Measurements from ENCODE around the gene EIF3D. TPM values are rescaled to one million over a fixed set of nuclear protein-coding genes. Genes with fewer than 3 reads are reported as not detected.

The EIF3D gene
- total and polyA plus RNA-seq, 2 of the 13 experiments (the other 11 are each of a cell fraction or from before 2014, with no cell fraction given) = 118 to 274 TPM

DNA sequence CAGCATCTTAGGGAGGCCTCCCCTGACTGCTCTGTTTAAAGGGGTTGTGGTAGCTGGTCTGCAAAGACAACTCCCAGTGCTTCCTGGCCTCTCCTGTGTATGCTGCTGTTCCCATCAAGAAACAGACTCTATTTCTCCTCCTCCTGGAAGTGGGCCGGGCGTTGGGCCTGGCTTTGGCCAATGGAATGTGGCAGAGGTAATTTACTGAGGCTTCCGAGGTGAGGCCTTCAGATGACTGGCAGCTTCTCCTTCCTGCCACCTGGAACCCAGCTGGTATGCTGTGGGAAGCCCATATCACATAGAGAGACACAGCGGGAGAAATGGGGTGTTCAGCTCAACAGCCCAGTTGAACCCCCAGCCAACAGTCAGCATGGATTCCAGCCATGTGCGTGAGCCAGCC lies 25.1 kb upstream of the EIF3D start (continued):
- TF ChIP-seq RNF2 (conservative IDR thresholded peaks at IDR 0.05; ENCODE audit: low read depth) (no peak), HNF4A (CRISPR knock-in tag; IDR thresholded peaks at IDR 0.05) (no peak)
- TF ChIP-seq, protein P1, sequence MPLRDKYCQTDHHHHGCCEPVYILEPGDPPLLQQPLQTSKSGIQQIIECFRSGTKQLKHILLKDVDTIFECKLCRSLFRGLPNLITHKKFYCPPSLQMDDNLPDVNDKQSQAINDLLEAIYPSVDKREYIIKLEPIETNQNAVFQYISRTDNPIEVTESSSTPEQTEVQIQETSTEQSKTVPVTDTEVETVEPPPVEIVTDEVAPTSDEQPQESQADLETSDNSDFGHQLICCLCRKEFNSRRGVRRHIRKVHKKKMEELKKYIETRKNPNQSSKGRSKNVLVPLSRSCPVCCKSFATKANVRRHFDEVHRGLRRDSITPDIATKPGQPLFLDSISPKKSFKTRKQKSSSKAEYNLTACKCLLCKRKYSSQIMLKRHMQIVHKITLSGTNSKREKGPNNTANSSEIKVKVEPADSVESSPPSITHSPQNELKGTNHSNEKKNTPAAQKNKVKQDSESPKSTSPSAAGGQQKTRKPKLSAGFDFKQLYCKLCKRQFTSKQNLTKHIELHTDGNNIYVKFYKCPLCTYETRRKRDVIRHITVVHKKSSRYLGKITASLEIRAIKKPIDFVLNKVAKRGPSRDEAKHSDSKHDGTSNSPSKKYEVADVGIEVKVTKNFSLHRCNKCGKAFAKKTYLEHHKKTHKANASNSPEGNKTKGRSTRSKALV (CRISPR knock-in tag; IDR thresholded peaks at IDR 0.05) = no peak

DNA sequence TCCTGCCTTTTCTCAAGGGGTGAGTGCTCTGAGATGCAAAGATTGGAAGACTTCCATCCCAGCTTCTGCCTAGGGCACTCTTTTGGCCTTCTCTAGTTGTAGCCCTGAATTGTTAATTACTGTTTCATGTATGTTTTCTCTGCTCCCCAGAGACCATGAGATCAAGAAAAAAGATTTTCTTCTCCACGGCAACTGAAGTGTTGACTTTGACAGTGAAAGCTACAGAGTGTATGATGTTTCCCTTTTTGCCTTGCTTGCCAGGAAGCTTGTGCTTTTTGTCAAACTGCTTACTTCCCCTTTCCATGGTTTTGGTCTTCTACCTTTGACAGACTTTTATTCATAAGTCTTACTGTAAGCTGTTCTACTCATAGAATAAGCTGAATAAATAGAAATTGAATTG lies 23.3 kb upstream of the EIF3D start:
- WGBS (ENCODE audit: low lambda C conversion rate) = 5% methylated on average over 1 of the region's 1 CpG
- FAIRE-seq = no peak
- POLR2A ChIA-PET = no interaction called here

More for the DNA sequence above, 23.3 kb upstream of the EIF3D start:
- Histone ChIP-seq H3K27ac (ENCODE audit: extremely low read length, insufficient read depth, low read length) (no peak overlapping the region), H2AFZ (ENCODE audit: low read length) (no peak overlapping the region), H4K20me1 (ENCODE audit: insufficient read depth, low read length) (no peaks in the 10 kb centered on the region), H3K4me2 (ENCODE audit: low read depth, low read length) (no peak overlapping the region), H3K36me3 (replicated peaks in 1 of 2; ENCODE audit: control insufficient read depth in 1 of 2, insufficient read depth in 2 of 2, low read length in 2 of 2) (no peaks in the 10 kb centered on the region), H3K79me2 (ENCODE audit: insufficient read depth, low read length) (no peaks in the 10 kb centered on the region), H3K27me3 (ENCODE audit: control insufficient read depth in 1 of 2, insufficient read depth in 2 of 2, low read length in 2 of 2) (peaks cover 2 to 46% of the 10 kb centered on the region in 2 experiments; a peak in 4 of 5 replicates), H3K4me1 (ENCODE audit: insufficient read depth, low read length) (no peaks in the 10 kb centered on the region), H3K4me3 (replicated peaks in 1 of 3; ENCODE audit: insufficient read depth in 1 of 3, low read depth in 2 of 3, low read length in 3 of 3) (no peak overlapping the region), H3K9me3 (ENCODE audit: low read length) (no peaks in the 10 kb centered on the region), H3K9ac (ENCODE audit: insufficient read depth, low read depth, low read length) (no peak overlapping the region)
- intact Hi-C loops (cut with micrococcal nuclease; ENCODE audit: unreplicated experiment) (no loop called here), in situ Hi-C loops (cut with HindIII; ENCODE audit: extremely low pct_ligation_motif_present, low pct_unique_long_range_greater_than_20kb) (no loop called here)
- CTCF ChIA-PET (ENCODE audit: low intra/inter-chr PET ratio, low total read pairs) = no interaction called here
- DNase-seq (ENCODE audit: low spot score) = no peak
- TF ChIP-seq NFYC (CRISPR knock-in tag; IDR thresholded peaks at IDR 0.05) (no peak), ZNF225 (CRISPR knock-in tag; IDR thresholded peaks at IDR 0.05) (no peak)
- no peak for ATAC-seq
- BruUV-seq (replicated peaks) = no TSS peak
